RWPE2 (cell line): Measurements from ENCODE around the gene PLEKHG4B.

Experiments used
- ATAC-seq: fragments of 200-7000 bp; cut with Tn5 transposase; 3 replicates; pipeline ENCODE4 v1.9.1; 2021; ENCODE audit warnings: low read depth
- DNase-seq: peaks from one replicate; pipeline ENCODE4 v3.0.0-alpha.2; 2020; ENCODE audit warnings: low spot score
- H3K27ac ChIP-seq: fragments of 450-650 bp; 2 replicates; pipeline ENCODE4 v1.5.1; 2017; ENCODE audit warnings: mild to moderate bottlenecking; ENCODE audit not compliant: poor library complexity, severe bottlenecking
- H3K27me3 ChIP-seq: fragments of 250-450 bp; sonication (Bioruptor Pico); 2 replicates; pipeline ENCODE4 v1.5.1; 2021; ENCODE audit warnings: mild to moderate bottlenecking, moderate library complexity; ENCODE audit not compliant: insufficient read depth, poor library complexity, severe bottlenecking
- H3K36me3 ChIP-seq: fragments of 250-450 bp; sonication (Bioruptor Pico); 2 replicates; pipeline ENCODE4 v1.5.1; 2020; ENCODE audit warnings: low read depth, mild to moderate bottlenecking, moderate library complexity
- H3K4me1 ChIP-seq: fragments of 250-450 bp; sonication (Bioruptor Pico); 2 replicates; pipeline ENCODE4 v1.5.1; 2021; ENCODE audit warnings: mild to moderate bottlenecking, moderate library complexity; ENCODE audit not compliant: insufficient read depth, poor library complexity, severe bottlenecking
- H3K4me3 ChIP-seq: fragments of 250-450 bp; sonication (Bioruptor Pico); 2 replicates; pipeline ENCODE4 v1.5.1; 2021; ENCODE audit warnings: mild to moderate bottlenecking, moderate library complexity; ENCODE audit not compliant: severe bottlenecking
- H3K9me3 ChIP-seq: fragments of 250-450 bp; sonication (Bioruptor Pico); 2 replicates; pipeline ENCODE4 v1.5.1; 2021; ENCODE audit warnings: mild to moderate bottlenecking, moderate library complexity; ENCODE audit not compliant: severe bottlenecking
- TF ChIP-seq, protein P1 (sequence below): fragments of 450-650 bp; IDR thresholded peaks from one replicate; pipeline ENCODE4 v1.5.1; 2017; ENCODE audit warnings: mild to moderate bottlenecking, moderate library complexity; ENCODE audit not compliant: poor library complexity, severe bottlenecking

Gene PLEKHG4B

DNA sequence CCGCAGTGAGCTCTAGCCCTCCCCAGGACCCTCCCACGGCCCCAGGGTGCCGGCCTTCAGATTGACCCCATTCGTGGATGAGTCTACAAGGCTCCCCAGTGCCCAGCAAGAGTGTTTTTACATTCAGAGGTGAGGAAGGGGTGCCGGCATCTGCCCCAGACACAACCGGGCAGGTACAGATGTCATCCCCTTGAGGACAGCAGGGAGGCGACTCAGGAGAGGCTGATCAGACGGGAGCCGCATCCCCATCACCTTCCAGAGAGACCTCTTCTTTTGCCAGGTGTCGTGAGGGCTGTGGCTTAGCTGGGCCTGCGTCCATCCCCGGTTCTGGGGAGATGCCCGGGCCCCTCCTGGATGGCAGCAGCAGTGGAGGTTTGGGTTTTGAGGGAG is 95.1 kb downstream of the PLEKHG4B start:
- no peaks in the 10 kb centered on the region for H3K36me3 ChIP-seq
- no peaks in the 10 kb centered on the region for H3K9me3 ChIP-seq
- no peak overlapping the region for H3K4me3 ChIP-seq
- H3K27me3 ChIP-seq, result peaks cover 7% of the 10 kb centered on the region
- no peak overlapping the region for H3K27ac ChIP-seq
- TF ChIP-seq, protein P1, sequence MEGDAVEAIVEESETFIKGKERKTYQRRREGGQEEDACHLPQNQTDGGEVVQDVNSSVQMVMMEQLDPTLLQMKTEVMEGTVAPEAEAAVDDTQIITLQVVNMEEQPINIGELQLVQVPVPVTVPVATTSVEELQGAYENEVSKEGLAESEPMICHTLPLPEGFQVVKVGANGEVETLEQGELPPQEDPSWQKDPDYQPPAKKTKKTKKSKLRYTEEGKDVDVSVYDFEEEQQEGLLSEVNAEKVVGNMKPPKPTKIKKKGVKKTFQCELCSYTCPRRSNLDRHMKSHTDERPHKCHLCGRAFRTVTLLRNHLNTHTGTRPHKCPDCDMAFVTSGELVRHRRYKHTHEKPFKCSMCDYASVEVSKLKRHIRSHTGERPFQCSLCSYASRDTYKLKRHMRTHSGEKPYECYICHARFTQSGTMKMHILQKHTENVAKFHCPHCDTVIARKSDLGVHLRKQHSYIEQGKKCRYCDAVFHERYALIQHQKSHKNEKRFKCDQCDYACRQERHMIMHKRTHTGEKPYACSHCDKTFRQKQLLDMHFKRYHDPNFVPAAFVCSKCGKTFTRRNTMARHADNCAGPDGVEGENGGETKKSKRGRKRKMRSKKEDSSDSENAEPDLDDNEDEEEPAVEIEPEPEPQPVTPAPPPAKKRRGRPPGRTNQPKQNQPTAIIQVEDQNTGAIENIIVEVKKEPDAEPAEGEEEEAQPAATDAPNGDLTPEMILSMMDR, result no peak
- H3K4me1 ChIP-seq, result no peaks in the 10 kb centered on the region
- DNase-seq (peak; percentile 59), ATAC-seq (no peak)

DNA sequence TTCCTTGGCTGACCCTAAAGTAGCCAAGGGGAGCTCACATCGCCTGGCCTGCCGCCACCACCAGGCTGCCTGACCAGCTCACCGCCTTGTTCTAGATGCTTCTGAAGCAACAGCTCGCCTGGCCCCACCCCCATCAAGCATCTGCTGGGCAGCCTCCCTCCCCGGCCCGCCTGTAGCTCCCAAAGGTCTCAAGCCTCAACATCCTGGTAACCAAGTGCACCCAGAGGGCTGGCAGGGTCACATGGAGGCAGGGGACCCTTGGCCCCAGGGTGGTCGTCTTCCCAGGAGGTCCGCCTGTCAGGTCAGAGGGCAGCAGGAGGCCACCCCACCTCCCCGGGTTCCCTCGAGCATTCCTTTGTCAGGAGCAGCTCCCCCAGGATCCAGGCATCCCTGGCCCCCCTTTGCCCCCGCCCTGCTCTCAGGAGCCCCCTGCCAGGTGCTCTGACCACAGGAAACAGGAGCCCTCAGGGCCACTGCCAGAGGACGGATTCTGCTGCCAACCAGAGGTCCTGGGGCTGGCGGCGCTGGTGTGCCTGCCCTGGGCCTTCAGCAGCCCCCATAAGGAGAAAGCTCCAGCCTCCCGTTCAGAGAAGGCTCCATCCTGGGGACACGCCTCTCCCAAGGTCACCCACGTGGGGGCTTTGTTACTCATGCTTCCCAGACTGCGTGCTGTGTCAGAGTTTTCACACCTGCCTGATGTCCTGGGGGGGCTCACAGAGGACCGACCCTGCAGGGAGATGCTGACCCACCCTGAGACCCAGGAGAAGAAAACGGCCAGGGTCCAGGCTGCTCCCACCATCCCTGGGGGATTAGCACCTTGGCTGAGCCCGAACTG is 95.9 kb downstream of the PLEKHG4B start:
- Histone ChIP-seq H3K27ac (no peak overlapping the region), H3K36me3 (no peaks in the 10 kb centered on the region), H3K9me3 (no peaks in the 10 kb centered on the region), H3K27me3 (peaks cover 7% of the 10 kb centered on the region), H3K4me1 (no peaks in the 10 kb centered on the region), H3K4me3 (no peak overlapping the region)
- TF ChIP-seq, protein P1, result no peak
- DNase-seq (peak; percentile 51), ATAC-seq (no peak)

GRCh38 chr5:188488-189481 is 96.8 kb downstream of the PLEKHG4B start:
- DNase-seq (peak; percentile 87), ATAC-seq (peak; percentile 85)
- no peak overlapping the region for H3K4me3 ChIP-seq
- TF ChIP-seq, protein P1, result peak; percentile 97
- no peaks in the 10 kb centered on the region for H3K9me3 ChIP-seq
- no peaks in the 10 kb centered on the region for H3K36me3 ChIP-seq
- H3K4me1 ChIP-seq, result no peaks in the 10 kb centered on the region
- H3K27me3 ChIP-seq, result peaks cover 7% of the 10 kb centered on the region
- H3K27ac ChIP-seq, result no peak overlapping the region

- TF ChIP-seq, protein P1, result no peak
- H3K27me3 ChIP-seq, result peaks cover 7% of the 10 kb centered on the region
- DNase-seq (peak; percentile 38), ATAC-seq (no peak)
- H3K36me3 ChIP-seq, result no peaks in the 10 kb centered on the region
- no peak overlapping the region for H3K27ac ChIP-seq
- no peak overlapping the region for H3K4me3 ChIP-seq
- no peaks in the 10 kb centered on the region for H3K9me3 ChIP-seq
- H3K4me1 ChIP-seq, result no peaks in the 10 kb centered on the region
These were observed 97.5 kb downstream of the PLEKHG4B start for GRCh38 chr5:189486-189885.
